NCI-H345 (cell line): ENCODE data around the gene VDR.
"Not testable (repeated sequence)": the region's sequence is repeated elsewhere in the genome, so short reads cannot be mapped to it uniquely, and the experiment has no call there.

Experiments used
- DNase-seq: peaks from one replicate; lab custom pipeline; 2025; lab: John Stamatoyannopoulos, UW

Gene VDR

DNA sequence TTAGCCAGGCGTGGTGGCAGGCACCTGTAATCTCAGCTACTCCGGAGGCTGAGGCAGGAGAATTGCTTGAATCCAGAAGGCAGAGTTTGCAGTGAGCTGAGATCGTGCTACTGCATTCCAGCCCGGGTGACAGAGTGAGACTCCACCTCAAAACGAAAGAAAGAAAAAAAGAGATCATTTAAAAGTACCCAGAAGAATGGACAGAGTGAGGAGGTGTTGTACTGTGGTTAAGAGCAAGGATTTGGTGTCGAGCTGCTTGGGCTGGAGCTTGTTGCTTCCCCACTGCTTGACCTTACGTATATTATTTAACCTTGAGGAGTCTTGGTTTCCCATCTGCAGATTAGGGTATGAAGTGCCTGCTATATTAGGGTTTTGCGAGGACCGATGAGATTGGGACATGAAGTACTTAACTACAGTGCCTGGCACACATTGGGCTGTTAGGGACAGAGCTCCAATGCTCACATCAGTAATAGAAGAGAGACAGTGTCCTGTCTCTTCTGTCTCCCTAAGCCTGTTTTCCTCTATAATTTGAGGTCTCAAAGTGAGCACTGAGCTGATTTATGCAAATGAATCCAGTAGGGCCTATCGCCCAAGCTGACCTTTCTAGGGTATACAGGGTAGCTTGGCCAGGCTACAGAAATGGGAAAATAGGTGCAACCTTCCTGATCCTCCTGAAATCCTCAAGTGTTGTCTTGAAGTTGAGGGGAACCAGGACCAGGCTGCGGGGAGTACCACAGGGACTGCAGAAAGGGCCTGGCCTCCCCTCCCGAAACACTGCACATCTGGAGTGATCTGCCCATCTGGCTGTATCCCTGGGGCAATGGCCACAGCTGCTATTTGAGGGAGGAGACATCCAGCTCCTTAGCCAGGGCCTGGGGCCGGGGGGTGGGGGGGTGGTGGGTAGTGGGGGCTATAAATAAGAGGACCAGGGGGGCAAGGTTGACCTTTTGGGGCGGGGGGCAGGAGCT, 76.5 kb downstream of the VDR start:
- no peak for DNase-seq

DNA sequence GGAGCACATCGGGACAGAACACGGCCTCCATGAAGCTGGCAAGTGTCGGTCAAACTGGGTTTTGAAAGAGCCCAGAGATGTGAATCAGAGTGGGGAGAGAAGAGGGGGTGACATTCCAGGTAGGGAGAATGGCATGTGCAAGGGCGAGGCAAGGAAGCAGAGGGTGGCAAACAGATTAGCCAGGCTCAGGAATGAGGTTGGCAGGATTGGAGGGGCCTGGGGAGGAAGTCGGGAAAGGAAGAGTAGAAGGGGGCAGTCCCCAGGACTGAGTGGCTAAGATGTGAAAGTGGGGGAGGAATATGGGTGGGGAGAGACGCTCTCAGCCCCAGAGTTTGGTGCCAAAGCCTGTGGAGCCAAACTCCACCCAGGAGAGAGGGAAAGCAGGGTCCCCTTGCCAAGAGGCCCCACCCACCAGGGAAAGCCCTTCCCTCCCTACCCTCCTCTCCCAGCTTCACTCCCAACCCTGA, 79.6 kb downstream of the VDR start:
- no peak for DNase-seq

DNA sequence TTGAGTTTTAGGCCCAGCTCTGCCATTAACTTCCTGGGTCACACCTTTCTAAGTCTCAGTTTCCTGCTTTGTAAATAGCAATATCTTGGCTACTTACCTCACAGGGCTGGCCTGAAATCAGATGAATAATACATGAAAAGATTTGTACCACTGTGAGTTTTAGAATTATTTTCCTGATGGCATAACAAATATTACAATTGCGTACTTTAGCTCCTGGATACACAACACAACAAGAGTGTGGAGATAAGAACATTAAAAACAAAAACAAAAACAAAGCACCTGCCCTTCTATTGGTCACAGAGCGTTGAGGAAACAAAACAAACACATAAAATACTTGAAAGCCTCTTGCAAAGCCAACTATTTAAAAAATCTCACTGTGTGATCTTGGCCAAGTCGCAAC, 80.2 kb downstream of the VDR start:
- no peak for DNase-seq

DNA sequence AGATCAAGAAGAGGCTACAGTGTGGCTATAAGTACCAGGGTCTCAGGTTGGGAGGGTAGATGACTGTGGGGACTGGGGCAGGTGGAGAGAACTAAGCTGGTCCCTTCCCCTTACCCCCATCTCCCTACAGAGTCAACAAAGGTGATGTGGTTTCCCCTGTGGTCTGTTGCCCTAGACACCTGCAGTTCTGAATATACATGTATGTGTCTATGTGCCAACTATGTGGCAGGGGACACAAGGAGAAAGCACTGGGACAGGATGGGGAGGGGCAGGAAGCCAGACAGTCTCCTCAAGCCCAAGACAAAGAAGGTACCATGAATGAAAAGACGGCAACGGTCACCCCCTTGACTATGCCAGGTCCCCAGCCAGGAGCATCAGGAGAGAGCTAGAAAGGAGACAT, 80.6 kb downstream of the VDR start:
- no peak for DNase-seq

DNA sequence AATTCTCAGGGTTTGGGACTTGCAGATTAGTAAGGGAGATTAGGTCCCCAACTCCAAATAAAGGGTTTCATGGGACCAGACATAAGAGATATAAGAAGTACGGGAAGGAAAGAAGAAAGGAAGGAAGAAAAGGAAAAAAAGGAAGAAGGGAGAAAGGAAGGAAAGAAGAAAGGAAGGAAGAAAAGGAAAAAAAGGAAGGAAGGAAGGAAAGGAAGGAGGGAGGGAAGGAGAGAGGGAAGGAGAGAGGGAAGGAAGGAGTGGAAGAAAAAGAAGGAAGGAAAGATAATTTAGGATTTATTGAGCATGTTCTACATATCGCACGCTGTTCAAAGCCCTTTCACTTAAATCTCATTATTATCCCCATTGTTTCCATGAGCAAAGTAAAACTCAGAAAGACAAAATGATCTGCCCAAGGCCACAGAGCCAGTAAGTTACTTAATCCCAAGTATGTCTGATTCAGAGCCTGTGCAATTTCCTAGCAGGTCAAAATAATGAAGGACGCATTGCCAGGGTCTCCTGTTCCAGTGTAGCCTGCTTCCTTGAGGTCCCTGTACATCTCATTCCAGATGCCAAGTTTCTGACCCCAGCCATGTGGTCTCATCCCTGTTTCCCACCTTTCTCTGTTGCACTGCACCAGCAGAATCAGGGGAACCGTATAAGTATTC, 81.2 kb downstream of the VDR start:
- no peak for DNase-seq

DNA sequence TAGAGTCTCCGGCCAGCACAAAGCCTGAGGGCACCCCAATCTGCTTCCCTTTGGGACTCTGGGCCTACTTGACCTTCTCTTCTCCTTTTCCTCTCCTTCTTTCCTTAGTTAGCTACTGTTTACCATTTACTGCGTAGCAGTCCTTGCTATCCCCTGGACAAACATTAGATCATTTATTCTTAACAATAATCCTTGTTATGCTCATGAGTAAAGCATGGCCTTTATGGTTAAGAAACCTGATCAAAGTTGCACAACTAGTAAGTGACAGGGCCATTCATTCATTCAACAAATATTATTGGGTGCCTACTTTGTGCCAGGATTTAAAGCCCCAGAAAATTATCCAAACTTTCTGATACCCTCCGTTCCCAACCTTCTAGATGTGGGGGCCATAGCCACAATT, 81.9 kb downstream of the VDR start:
- no peak for DNase-seq

DNA sequence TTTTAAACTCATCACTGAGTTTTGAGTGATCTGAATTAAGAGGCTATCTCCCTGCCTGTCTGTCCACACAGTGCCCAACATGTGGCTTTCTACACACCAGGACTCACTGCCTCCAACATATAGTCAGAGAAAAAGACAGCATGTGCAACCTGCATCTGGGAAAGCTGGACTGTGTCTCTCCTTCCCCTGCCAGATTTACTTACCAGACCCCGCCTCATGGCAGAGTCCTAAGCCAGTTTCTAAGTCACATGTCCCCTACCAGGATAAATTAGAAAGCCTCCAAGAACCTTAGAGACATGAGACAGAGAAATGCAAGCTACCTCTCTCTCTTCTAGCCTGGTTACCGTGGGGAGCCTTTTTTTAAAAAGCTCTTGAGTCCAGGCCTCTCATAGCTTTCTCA, 82.4 kb downstream of the VDR start:
- DNase-seq: no peak

DNA sequence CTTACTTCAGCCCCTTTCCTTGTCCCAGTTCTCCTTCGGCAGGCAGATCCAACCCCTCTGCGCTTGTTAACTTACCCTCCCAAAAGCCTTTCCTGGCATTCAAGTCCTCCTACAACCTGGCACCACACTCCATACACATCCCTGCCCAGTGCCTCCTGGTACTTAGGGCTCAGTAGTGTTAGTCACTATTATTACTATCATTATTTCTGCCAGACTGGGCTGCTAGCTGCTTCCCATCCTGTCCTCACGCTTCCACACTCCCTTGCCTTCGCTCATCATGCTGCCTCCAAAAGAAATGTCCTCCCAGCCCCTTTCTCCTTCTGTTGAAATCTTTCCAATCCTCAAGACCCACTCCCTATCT, 83.5 kb downstream of the VDR start:
- DNase-seq: no peak

DNA sequence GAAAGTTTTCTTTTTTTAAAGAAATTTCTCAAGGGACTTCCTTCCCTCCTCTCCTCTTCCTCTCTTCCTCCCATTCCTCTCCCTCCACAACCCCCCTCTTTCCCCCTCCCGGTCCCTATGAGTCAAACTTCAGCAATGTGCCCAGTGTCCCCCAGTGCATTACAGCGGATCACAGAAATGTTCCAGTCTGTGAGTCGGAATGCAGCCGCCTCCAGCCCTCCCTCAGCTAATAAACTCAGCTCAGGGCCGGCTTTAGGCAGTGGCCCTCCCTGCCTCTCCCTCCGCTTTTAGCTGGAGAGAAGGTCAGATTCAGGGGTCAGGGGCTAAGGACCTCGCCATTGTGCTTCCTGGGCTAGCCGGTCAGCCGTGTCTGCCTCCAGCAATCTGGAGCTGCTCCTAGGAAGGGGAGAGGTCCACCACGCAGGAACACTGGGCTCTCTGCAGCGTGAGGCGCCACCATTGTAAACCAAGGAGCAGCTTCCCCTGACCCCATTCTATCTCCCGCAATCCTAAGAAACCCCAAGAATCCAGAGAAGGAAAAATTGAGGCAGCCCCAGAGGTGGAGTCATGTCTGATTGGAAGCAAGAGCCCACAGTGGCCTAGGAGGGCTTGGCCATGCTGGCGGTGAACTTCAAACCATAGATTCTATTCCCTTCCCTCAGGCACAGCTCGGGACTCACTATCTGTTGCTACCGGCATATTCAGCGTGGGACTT, 84.0 kb downstream of the VDR start:
- no peak for DNase-seq

DNA sequence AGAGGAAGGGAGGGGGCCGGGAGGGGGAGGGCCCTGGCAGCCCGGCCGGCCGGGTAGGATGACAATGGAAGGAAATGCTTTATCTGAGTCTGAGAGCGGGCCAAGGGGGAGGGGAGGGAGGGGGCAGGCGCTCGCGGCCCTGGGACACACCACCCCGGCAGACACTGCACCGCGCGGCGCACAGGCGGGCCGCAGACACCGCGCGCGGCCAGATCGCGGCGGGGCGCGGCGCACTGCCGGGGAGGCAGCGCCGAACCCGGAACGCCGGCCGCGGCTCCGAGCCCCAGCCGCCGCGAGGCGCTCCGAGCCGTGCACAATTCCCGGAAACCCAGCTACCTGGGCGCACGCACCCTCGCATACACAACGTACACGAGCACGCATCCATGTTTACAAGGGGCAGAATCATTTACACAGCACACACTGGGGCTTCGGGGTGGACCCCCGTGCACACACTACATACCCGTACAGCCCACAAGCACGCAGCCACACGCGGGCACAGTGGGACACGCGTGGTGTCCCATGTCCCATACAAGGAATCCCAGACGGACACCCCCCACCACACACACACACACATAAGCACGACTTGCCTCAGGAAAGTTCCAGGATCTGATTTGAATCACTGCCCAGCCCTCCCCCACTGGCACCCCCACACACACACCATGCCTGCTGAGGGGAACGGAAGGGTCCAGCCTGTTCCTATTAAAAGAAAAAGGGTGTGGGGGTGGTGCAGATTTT, 84.7 kb downstream of the VDR start, which contains the start of gene HDAC7:
Gene HDAC7, minus strand, starts transcription at position 8 of the 735 bp plus-strand sequence. CDS start 118 bp downstream, outside the sequence.
- DNase-seq: peak; percentile 4

DNA sequence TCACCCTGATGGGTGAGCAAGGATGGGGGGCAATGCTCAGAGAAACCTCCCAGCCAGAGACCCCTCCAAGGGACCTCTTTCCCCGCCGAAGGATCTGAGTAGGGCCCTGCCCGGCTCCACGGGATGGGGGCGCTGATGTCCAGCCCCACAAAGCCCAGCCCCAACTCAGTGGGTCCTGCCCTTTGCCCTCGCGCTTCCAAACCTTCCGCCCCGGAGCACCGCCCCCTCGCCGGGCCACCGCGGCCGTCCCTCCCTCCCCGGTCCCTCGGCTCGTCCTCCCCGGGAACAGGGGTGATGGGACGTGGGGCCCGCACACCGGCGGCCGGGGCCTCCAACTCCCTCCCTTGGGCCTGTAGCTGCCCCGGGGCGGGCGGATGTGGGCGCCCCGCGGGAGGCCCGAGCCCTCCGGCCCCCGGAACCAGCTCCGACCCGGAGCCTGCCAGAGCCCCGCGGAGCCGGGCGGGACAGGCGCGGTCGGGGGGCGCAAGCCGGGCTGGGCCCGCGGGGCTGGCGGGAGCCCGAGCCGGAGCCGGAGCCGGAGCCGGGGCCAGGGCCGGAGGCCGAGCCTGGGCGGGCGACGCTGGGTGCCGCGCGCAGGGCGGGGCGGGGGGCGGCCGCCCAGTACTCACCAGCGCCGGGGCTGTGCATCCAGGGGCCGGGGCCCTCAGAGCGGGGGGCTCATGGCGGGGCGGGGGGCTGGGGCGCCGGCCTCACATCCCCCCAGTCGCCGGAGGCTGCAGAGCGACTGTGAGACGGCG, 85.5 kb downstream of the VDR start:
- DNase-seq: no peak

DNA sequence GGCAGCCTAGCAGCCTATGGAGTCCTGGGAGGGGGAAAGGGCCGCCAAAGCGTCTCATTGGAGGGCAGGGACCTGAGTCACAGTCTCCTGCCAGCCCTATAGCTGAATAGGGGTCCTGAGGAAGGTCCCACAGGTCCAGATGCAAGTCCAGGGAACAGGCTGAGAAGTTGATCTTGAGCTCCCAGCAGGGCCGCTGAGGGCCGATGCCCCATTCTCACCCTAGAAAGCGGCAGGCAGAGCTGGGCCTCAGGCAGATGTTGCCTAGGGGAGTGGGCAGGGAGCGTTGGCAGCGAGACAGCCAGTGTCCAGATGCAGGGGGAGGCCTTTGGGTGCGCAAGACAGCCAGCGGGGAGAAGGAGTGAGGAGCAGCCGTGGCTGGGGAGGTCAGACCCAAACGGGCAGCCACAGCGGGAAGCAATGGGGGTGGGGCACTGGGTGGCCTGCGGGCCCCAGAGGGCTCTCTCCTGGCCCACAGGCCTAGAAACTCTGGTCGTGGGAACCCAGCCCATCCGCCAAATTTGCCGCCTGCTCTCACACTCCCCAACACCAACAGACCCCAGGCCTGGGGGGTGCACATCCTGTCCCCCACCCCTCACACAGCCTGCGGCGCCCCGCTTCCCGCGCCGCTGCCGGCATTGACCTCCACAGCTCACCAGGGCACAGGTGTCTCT, 86.2 kb downstream of the VDR start:
- no peak for DNase-seq

DNA sequence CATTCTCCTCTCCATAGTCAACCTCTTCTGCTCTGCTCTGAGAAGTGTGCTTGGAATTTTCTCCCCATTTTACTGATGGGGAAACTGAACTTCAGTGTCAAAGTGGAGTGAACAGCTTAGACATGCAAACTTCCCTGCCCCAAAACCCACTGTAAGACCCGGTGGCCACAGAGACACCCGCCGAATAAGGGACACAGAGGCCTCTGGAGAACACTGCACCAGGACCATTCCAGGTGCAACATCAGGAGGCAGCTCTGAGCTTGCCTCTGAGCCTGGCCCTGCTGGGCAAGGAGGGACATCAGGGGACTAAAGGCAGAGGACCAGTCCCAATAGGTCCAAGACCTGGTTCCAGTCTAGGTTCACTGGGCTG, 86.8 kb downstream of the VDR start:
- DNase-seq: no peak

DNA sequence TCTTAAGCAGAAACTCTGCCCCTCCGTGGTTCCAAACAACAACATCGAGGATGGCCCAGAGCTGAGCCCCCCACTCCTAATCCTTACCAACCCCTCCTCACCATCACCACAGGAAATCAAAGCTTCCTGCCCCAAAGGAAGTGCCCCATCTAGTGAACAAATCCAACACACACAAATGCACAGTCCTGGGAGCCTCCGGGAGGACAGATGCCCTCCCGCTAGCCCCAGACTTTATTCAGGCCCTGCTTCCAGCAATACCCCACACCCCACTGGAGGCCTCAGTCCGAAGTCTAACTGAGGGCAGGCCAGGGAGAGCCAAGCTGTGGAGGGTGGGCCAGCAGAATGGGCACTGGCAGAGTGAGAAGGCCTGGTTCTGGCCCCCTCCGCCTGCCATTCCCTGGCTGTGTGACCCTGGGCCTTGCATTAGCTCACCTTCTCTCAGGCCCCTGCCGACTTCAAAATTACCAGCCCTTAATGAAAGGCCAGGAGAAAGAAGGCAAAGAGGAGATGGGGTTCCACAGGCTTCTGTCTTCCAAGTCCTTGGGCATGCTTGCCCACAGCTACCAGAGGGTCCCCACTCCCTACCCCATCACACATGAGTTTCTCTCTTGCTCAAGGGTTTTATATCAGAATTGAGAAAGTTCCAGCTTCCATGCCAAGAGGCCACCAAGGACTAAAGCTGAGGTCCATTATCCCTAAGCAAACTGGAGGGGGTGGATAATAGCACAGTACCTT, 87.4 kb downstream of the VDR start:
- no peak for DNase-seq

DNA sequence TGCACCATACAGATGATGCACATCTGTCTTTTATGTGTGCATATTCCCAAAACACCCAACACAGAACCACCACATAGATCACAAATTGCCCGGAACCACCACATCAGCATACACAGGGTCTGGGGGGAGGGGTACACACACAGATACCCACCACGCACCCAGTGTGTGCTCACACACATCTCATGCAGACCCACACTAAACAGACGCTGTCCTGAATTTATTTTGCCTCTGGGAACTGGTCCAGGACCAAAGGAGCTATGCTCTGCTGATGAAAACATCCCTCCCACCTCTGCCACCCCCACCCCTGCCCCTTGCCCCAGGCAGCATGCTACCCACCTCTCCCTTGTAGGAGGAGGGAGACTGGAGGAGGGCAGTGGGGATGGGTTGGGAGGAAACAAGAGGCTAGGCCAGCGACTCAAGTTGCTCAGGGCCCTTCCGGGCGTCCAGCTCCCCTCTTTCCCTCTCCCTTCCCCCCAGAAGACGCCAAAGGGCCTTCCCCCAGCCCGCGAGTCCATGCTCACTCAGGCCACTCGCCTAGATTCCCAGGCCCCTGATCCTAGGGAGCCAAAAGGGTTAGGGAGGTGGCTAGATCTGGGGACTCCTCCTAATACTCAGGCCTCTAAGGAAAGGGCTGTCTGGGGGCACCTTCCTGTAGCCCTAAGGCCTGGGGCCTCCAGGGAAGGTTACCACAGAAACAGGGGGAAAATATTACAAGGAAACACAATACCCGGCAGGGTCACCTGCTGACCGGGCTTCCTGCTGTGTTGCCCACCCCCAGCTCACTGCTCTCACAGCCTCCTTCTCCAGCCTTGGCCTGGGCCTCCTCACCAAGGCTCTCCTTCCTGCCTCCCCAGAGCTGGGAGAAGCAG, 88.2 kb downstream of the VDR start:
- DNase-seq: no peak

DNA sequence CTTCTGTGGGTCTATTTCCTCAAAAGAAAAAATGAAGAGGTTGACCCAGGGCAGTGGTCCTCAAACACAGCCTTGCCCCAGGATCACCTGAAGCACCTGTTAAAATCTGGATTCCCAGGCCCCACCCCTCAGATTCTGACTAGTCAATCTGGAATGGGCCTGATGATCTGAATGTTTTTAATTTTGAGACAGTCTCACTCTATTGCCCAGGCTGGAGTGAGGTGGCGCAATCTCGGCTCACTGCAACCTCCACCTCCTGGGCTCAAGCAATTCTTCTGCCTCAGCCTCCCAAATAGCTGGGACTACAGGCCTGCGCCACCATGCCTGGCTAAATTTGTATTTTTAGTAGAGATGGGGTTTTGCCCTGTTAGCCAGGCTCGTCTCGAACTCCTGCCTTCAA, 89.3 kb downstream of the VDR start:
- DNase-seq: not testable (repeated sequence)

DNA sequence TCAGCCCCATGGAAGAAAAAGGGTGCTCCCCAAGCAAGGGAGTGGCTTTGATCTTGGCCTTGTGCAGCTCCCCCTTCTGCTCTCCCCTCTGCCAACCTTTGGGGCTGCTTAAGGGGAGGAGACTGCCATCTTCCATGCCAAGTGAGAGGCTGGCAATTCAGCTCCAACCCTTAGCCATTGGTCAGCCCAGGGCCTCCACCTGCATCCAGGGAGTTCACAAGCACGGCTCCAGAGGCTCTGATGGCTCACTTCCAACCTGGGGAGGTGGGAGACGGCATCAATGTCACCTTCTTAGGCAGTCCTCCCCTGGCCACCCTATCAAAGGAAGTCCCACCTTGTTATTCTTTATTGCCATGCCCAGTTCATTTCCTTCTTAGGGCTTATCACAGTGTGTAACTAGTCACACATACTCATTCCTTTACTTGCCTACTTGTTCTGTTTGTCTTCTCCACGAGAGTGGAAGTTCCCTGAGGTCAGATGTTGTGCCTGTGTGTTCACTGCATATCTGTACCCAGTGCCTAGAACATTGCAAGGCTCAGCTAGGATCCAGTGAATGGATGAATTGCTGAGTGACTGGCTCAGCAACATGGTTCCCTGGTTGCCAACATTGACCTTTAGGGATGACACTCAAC, 90.1 kb downstream of the VDR start:
- no peak for DNase-seq

DNA sequence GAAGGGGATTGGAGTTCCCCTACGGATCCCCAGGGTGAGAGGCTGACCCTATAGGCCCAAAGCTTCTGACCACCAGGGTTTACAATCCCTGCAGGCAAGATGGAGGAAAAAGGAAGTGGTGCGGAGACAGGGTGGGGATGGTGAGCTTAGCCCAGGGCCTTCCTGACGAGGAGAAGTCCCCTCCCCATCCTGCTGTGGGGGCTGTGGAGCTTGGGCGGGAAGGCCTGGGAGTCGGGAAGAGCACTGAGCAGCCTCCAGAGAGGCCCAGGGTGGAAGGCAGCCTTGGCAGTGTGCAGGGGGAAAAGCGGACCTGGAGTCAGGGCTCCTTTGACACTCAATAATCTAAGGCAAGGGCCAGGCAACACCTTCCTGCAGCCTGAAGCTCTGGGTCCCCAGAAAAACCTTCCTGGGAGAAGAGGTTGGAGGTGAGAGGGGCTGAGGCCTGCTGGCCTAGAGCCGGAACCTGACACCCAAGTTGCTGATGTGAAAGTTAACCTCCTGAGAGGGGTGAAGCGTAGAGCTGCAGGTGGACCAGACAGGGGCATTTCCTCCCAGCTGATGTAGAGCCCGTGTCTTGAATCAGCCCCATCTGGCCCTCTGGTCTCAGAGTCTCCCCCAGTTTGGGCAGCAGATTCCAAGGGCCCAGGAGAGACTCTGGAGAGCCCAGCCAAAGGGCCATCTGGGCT, 91.1 kb downstream of the VDR start:
- no peak for DNase-seq
